DMS79 treated with DMSO at 0.1 percent for 48 hours (cell line): ENCODE results near the gene ROBO1.

Source experiments
- DNase-seq: peaks from one replicate; lab custom pipeline; 2025; lab: John Stamatoyannopoulos, UW

The ROBO1 gene

GRCh38 chr3:79670178-79670577, 97.6 kb downstream of the ROBO1 start:
- no peak for DNase-seq

- DNase-seq = no peak
Measured at GRCh38 chr3:79664455-79664854, 103.3 kb downstream of the ROBO1 start.

- no peak for DNase-seq
Measured at GRCh38 chr3:79661896-79662295, 105.9 kb downstream of the ROBO1 start.

DNA sequence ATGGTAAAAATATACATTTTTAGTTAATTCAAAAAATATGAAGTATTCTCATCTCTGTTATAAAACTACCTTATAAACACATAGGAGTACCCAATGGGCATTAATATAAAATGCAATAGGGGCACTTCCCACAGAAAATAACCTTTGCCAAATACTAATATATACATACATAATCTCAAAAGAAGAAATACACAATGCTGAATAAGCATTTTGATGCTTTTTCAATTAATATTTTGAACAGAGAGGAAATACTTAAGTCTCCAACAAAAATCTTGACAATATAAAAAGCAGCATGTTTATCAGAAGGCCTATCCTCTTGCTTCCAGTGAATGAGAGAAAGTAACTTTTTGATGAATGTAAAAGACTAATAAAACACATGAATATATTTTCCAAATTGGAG, 110.7 kb downstream of the ROBO1 start:
- DNase-seq = no peak

GRCh38 chr3:79654019-79654418, 113.8 kb downstream of the ROBO1 start:
- DNase-seq = no peak

GRCh38 chr3:79653266-79653830, 114.5 kb downstream of the ROBO1 start:
- no peak for DNase-seq

- no peak for DNase-seq
Measured at GRCh38 chr3:79651536-79652065, 116.2 kb downstream of the ROBO1 start.

GRCh38 chr3:79639855-79640254, 127.9 kb downstream of the ROBO1 start:
- DNase-seq = no peak

DNA sequence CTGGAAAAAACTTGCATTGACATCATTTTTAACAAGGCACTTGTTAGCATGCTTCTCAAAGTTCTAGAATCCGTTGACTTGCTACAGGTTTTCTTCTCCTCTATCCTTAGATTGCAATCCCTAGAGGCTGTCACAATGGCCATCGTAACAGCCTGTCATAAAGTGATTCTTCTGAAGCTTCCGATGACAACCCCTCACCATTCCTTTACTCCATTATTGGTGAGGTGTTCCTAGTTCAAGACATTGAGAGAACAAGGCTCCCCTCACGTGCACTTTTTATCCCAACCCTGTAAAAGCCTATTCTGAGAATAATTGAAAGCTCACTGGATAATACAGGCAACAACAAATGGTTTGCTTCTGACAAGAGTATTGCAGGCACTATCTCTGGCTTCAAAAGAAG, 131.4 kb downstream of the ROBO1 start:
- no peak for DNase-seq

DNA sequence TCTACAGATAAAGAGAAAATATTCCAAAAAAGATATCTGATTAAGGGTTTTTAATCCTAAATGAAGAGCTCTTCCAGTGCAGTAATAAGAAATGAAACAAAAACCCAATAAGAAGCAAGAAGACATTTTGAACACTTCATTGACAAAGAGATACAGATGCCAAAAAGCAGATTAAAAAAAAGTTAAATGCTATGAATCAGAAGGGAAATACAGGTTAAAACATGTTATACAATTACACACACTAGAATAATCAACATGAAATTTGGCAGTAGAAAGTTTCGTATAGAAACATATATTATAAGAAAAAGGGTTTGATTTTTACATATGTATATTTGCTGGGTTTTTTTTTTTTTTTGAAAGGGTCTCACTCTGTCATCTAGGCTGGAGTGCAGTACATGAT, 135.0 kb downstream of the ROBO1 start:
- no peak for DNase-seq

GRCh38 chr3:79618883-79619282, 148.9 kb downstream of the ROBO1 start:
- DNase-seq = no peak

- DNase-seq = no peak
Measured at GRCh38 chr3:79606414-79606813, 161.4 kb downstream of the ROBO1 start.

- no peak for DNase-seq
Measured at GRCh38 chr3:79604681-79605080, 163.1 kb downstream of the ROBO1 start.

DNA sequence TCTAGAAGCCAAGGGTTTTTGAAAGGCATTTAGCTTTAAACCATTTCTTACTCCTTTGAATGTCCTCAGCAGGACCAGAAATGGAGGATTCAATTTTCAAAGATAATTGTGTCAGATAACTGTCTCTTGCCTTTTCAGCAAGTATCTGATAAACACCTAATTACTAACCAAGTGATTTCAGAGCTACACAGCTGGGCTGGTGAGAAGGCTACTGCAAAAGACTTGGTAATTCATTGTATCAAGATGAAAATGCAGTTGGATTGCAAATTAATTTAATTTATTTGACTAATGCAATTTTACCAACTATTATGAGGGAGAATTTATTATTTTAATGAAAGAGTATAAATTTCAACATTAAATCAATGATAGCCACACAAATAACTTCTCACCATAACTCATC, 165.4 kb downstream of the ROBO1 start:
- no peak for DNase-seq

- no peak for DNase-seq
Measured at GRCh38 chr3:79598594-79598993, 169.2 kb downstream of the ROBO1 start.

GRCh38 chr3:79597709-79598108, 170.1 kb downstream of the ROBO1 start:
- no peak for DNase-seq

DNA sequence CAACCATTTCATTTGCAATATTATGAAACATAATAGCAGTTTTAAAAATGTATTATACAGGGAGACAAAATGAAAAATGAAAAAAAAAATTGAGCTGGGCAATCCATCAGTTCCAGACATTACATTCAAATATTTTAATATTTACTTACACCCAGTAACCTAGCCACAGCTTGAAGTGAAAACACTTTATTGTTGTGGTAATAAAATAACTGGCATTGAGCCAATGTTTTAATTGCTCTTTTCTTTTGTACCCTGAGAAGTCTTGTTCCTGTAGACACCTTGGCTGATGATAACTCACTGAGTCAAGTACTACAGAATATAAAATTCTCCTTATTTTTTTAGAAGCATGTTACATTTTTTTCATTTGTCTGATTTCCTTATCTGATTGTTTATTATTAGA, 180.6 kb downstream of the ROBO1 start:
- no peak for DNase-seq

- no peak for DNase-seq
Measured at GRCh38 chr3:79586232-79586631, 181.6 kb downstream of the ROBO1 start.

- DNase-seq = no peak
Measured at GRCh38 chr3:79572930-79573329, 194.9 kb downstream of the ROBO1 start.

GRCh38 chr3:79568938-79569337, 198.9 kb downstream of the ROBO1 start:
- no peak for DNase-seq

- DNase-seq = no peak
Measured at GRCh38 chr3:79564192-79564591, 203.6 kb downstream of the ROBO1 start.

DNA sequence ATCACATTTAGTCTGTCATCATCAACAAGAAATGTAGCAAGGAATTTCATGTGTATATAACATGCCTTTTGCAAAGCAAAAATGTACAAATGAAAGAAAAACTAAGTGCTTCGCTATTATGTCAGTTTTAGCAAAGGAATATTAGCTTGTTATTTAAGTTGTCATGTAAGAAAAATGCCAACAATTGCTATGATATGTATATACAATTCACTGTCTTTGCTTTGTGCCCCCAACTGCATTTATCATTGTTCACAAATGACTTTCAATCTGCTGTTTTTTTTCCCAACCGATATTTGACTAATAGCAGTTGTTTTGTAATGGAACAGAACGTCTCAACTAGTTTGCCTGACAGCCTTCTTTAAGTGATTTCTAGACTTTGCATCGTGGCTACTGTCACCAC, 207.1 kb downstream of the ROBO1 start:
- DNase-seq = no peak

DNA sequence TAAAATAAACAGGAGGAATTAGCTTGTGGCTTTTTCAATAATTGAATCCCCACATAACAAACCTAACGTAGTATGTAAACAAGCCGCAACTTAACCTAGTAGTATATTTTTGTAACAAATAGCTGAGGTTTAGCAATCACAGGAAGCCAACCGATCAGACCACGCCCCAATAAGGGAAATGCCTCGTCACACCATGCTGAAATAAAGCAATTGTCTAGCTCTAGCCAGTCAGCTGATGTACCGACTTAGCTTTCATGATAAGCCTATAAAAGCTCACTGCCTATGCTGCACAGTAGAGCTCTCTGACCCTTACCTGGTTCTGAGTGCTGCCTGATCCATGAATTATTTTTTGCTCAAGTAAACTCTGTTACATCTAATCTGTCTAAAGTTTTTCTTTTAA, 208.9 kb downstream of the ROBO1 start:
- DNase-seq = no peak

- DNase-seq = no peak
Measured at GRCh38 chr3:79555655-79556054, 212.1 kb downstream of the ROBO1 start.

GRCh38 chr3:79551997-79552396, 215.8 kb downstream of the ROBO1 start:
- no peak for DNase-seq
